Measurements from ENCODE around the gene MTHFS.
"Not testable (repeated sequence)": the region's sequence is repeated elsewhere in the genome, so short reads cannot be mapped to it uniquely, and the experiment has no call there.

MTHFS gene

DNA sequence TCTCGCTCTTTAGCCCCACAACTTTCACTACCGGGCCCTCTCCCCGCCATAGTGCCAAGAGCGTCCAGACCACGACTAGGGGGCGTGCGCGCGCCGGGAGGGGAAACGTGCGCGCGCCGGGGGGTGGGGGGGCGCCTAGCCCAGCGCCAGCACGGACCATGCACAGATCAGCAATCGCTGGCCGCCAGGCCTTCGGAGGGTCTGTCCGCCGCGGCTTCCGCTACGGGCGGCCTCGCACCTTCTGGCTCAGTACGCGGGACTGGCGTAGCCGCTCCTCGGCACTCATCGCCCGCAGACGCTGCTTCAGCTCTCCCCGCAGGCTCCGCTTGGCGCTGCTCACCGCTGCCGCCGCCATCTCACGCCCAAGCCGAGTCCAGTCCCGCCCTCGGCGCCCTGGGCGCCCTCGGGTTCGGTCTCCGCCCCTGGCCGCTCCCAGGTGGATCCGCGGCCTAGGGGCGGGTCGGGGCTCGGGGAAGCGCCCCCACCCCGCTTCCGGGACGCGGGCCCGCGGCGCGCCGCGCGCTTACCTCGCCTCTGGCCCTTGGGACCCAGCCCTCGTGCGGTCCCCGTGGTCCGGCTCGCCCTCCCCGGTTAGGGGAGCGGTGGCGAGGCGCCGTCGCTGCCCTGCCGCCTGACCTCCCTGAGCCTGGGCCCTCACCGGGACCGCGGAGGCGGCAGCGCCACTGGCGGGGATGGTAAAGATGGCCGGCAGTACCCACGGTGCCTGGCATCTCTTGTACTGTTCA lies at the start of gene MTHFS:
Gene MTHFS, minus strand, starts transcription at position 381 of the 746 bp plus-strand sequence. Its CDS starts 26 bp downstream, at position 355.
- peak; percentile 94 for DNase-seq

GRCh38 chr15:79944622-79945021 lies 47.8 kb upstream of the MTHFS start:
- no peak for DNase-seq

DNA sequence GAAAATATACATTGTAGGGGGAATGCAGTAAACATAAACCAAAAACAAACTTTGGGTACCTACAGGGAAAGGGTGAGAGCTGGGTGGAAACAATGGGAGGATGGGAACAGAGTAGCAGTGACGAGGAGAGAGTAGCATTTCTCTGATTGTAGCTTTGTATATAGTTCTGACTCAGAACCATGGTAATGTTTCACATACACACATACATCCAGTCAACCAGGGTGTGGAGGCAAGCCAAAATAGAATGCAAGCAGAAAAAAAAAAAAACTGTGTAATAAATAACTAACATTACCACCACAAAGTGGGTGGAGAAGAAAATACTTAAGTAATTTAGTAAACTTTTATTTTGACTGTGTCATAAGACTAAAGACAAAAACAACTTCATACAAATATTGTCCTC lies 47.0 kb upstream of the MTHFS start:
- DNase-seq, result peak; percentile 58

DNA sequence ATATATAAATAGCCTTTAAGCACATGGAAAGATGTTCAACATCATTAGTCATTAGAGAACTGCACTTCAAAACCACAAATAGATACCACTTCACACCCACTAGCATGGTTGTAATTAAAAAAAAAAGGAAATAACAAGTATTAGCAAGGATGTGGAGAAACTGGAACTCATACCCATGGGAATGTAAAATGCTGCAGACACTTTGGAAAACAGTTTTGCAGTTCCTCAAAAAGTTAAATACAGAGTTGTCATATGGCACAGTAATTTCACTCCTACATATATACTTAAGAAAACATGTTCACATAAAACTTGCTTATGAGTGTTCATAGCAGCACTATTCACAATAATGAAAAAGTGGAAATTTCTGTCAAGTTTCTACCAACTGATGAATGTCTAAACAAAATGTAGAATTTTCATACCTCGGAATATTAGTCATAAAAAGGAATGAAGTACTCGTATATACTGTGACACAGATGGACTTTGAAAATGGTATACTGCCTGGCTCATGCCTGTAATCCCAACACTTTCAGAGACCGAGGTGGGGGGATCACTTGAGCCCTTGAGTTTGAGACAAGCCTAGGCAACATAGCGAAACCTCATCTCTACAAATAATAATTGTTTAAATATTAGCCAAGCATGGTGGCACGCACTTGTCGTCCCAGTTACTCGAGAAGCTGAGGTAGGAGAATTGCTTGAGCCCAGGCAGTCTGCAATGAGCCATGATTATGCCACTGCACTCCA lies 46.1 kb upstream of the MTHFS start:
- DNase-seq, result peak; percentile 51

- no peak for DNase-seq
These were observed 42.6 kb upstream of the MTHFS start for GRCh38 chr15:79939399-79939798.

DNA sequence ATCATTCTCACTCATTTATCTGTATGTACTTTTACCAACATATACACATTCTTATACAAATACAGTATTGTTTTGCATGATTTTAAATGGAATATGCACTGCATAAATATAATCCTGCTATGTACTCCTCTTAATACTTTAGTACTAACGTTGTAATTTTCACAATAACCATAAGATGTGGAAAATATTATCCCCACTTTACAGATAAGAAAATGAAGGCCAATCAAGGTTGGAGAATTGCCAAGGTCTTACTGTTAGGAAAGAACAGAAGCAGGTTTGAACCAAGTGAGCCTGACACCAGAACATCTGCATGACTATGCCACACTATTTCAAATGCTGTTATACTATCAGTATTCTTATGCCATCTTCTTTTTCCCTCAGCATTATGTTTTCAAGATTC lies 41.3 kb upstream of the MTHFS start:
- no peak for DNase-seq

GRCh38 chr15:79935556-79936201 lies 38.9 kb upstream of the MTHFS start:
- DNase-seq, result not testable (repeated sequence)

DNA sequence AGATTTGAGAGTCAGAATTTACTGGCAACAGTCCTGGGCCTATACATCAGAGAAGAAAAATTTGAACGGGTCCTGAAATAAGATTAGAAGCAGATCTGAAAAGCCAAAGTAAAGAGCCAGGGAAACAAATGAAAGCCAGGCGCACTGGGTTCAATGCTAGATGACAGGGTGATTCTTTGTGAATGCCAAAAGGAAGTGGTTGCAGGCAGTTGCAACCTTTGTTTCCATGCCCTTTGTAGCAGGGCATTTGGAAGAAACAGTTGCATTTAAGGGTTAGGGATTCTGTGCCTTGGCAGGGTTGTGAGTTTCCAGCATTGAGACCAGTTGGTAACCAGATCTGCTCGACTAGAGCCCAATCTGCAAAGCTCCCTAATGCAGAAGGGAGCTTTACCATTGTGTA lies 36.4 kb upstream of the MTHFS start:
- no peak for DNase-seq

- DNase-seq, result no peak
These were observed 35.6 kb upstream of the MTHFS start for GRCh38 chr15:79932447-79932846.

- no peak for DNase-seq
These were observed 33.7 kb upstream of the MTHFS start for GRCh38 chr15:79930516-79930915.

DNA sequence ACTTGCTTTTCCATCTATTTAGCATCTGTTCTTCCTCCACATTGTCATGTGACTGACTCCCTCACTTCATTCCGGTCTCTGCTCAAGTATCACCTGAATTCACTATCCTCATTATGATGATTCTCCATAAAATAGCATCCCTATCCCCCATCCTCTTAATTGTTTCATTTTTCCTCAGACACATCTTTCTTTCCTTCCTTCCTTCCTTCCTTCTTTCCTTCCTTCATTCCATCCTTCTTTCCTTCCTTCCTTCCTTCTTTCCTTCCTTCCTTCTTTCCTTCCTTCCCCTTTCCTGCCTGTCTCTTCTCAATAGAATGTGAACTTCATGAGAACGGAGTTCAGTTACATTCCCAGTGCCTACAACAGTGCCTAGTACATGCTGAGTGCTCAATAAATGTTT lies 32.6 kb upstream of the MTHFS start:
- no peak for DNase-seq

DNA sequence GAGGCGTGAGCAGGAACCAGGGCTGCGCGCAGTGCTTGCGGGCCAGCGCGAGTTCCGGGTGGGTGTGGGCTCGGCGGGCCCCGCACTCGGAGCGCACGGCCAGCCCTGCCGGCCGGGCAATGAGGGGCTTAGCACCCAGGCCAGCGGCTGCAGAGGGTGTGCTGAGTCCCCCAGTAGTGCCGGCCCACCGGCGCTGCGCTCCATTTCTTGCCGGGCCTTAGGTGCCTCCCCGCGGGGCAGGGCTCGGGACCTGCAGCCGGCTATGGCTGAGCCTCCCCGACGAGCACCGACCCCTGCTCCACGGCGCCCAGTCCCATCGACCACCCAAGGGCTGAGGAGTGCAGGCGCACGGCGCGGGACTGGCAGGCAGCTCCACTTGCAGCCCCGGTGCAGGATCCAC lies 29.3 kb upstream of the MTHFS start:
- not testable (repeated sequence) for DNase-seq

DNA sequence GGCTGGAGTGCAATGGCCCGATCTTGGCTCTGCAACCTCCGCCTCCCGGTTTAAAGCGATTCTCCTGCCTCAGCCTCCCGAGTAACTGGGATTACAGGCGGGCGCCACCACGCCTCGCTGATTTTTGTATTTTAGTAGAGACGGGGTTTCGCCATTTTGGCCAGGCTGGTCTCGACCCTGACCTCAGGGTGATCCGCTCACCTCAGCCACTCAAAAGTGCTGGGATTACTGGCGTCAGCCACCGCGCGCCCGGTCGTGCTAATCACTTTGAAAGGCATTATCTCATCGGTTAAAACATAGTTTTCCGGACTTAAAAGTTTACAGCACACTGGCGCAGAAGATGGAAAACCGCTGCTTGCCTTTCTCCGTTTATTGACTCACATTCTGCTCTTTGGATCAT lies 27.6 kb upstream of the MTHFS start:
- no peak for DNase-seq

DNA sequence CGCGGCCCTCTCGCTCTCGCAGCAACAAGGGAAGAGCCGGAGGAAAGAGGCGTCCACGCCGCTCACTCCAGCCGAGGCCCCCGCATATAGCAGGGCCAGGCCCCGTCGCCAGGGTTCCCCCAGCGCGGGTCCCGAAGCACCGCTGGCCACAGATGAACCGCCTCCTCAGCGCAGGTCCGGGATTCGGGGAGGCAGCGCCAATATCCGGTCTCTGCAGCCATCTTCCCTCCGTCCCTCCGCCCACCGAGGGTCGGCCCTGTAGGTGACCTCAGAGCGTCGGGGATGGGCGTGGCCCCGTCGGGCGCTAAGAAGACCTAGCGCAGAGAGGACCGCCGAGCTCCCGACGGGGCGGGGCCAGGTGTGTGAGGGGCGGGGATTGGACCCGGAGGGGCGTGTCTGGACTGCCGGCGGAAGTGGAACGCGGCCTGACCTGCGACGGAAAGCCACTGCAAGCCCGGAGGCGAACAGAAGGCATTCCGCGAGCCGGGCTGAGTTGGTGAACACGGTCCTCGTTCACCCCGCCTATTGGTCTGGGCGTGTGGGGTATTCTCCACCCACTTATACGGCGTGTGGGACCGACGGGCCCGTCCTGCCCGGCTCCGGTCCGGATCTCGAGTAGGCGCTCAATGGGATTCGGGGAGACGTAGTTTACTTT lies 26.8 kb upstream of the MTHFS start:
- DNase-seq, result peak; percentile 99

GRCh38 chr15:79923079-79923514 lies 26.3 kb upstream of the MTHFS start:
- DNase-seq, result peak; percentile 36

DNA sequence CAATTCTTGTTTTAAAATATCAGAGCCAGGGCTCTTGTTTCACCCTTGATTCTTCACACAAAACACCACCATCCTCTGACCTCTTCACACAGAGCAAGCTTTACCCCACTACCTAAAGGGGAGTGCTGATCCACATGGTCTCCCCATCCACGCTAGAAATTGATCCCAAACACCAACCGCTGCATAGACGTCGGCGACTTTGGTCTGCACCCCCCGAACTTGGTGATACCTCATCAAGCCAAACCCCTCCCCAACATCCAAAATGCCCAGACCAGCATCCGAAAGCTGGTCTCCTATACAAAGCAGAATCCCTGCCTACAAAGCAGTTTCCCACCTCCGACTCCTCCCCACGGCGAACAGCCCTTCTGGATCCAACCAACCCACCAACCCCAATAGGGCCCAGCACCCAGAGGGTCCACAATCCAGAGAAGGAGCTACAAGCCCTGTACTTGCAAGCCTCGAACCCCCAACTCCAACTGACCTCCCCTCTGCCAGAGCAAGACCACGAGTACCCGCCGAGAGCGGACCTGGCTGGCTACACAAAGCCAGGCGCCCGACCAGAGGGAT lies 25.8 kb upstream of the MTHFS start:
- no peak for DNase-seq

- no peak for DNase-seq
These were observed 23.1 kb upstream of the MTHFS start for GRCh38 chr15:79919749-79920511.

DNA sequence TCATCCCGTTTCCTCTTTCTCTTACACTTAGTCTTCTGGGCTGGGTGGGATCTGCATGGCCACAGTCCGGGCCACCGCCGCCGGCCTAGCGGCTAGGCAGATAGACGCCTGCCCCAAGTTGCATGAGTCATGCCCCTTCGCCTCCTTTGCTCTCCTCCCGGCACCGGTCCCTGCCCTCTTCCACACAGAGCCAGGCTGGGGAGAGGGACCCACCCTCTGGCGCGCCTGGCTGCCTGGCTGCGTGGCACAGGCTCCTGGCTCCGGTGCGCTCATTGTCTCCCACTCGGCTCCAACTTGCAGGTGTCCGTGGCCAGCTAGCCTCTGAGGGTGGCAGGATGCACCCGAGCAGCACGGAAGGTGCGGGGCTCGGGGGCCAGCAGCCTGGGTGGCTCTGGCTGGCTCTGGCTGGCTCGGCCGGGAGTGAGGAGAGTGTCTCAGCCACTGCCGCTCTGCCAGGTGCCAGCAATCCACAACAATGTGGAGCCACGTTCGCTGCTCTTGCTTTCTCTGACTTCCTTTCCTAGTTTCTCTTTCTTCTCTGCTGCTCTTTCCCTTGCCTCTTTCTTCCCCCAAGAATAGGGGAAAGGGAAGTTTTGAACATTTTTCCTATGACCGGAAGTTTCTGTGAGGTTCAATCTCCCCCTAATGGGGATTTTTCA lies 22.4 kb upstream of the MTHFS start:
- DNase-seq, result no peak

DNA sequence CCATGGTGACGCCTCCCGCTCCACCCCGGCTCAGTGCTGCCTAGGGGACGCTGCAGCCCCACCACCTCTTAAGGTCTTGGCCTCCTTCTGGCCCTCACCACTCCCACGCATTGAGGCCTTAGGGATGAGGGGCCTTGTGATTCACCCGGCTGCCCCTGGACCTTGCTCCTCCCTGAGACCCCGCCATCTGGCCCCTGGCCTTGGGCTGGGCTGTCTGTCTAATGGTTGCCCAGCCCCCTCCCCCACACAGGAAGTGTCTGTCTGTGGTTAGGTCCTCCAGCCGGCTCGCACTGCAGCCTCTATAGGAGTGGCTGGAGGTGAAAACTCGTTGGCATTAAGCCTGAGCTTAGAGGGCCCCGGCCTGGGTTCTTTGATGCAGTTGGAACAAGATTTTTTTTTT lies 21.5 kb upstream of the MTHFS start:
- no peak for DNase-seq

- no peak for DNase-seq
These were observed 19.8 kb upstream of the MTHFS start for GRCh38 chr15:79916502-79917132.
